ENCODE data around the gene SPON1.
"Not testable (repeated sequence)": the region's sequence is repeated elsewhere in the genome, so short reads cannot be mapped to it uniquely, and the experiment has no call there.

The SPON1 gene

DNA sequence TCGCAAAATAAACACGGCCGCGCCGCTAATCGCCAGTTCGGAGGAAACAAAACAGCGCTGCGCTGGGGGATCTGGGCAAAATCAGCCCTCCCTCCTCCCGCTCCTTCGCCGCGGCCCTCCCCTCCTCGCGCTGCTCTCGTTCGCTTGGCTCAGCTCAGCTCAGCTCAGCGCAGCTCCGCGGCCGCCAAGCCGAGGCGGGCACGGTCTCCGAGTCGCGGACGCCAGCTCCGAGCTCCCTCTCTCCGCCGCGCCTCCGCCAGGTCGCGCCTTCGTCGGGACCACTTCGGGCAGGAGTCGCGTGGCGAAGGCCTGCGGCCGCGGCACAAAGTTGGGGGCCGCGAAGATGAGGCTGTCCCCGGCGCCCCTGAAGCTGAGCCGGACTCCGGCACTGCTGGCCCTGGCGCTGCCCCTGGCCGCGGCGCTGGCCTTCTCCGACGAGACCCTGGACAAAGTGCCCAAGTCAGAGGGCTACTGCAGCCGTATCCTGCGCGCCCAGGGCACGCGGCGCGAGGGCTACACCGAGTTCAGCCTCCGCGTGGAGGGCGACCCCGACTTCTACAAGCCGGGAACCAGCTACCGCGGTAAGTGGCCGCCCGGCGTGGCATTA is at the start of gene SPON1:
Gene SPON1, plus strand, starts transcription at position 162 of the 607 bp plus-strand sequence. Its CDS starts 182 bp downstream, at position 344.
- DNase-seq: peak in 1 of 2 donors; percentile 27

DNA sequence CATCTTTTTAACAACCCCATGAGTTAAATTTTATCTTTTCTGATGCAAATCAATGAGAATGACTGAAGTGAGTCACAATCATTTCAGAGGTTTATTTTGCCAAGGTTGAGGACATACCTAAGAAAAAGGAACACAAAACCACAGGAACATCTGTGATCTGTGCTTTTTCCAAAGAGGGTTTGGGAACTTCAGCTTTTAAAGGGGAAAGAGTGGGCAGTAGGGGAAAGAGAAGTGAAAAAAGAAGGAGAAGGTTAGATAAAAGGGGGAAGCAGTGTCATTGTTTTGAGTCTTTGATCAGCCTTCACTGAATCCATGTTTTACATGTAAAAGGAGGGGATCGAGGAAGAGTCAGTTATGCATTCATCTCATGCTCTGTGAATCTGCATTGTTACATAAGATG is 45.3 kb upstream of the SPON1 start:
- no peak for DNase-seq

GRCh38 chr11:13917904-13918303 is 44.6 kb upstream of the SPON1 start:
- no peak for DNase-seq

DNA sequence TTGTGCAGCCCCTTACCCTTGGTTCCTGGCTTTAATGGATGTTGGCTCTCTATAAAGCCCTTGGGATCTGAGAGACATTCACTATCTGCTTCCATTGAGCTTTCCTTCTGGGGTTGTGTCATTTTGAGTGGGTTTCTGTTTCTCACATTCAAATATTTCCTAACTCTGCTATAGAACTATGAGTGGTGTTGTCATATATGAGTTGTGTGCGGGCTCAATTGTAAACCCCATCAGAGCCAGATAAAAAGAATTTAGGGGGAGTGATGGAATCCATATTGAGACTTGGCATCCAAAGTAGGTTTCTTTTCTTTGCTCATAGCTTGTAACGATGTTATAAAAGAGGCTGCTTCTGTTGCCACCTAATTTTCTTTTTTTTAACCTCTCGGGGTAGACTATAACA is 41.8 kb upstream of the SPON1 start:
- DNase-seq: no peak

GRCh38 chr11:13921545-13921944 is 41.0 kb upstream of the SPON1 start:
- no peak for DNase-seq

- no peak for DNase-seq
These were observed 39.3 kb upstream of the SPON1 start for GRCh38 chr11:13923182-13923581.

DNA sequence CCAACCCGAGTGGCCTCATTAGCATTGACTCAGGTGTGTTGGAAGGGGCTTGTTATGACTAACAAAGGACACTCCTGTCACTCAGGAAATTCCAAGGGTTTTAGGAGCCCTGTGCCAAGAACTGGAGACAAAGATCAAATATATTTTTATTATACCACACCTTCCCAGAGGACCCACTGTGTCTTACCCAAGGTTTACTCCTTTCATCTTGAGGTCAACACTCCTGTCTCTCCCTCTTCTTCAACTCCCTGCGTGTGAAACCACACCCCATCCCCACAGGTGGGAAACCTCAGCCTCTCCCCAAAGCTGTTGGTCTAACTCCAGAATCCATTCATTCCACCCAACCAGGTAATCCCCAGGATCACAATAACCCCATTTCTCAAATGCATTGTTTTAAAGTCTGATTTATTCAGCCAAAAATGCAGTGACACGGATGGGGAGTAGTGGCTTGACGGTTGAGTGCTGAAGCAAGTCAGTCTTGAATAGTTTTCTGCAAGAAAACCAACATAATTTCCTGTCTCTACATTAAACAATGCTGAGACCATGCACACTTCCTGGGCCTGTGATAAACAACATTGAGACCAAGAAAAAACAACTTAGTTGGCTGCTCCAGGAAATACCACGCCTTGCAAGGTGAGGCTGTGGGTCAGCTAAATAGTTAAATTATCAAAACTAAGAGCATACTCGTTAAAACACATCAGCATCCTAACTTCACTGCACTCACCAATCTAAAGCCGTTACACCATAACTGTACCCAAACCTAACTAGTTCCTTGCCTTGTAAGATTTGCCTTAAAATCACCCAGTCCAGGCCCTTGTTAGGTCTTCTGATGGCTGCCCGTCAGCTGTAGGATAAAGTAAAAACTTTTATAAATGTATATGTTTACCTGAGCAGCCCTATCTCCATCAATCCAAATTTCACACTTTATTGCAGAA is 38.5 kb upstream of the SPON1 start:
- DNase-seq: peak in 1 of 2 donors; percentile 44

DNA sequence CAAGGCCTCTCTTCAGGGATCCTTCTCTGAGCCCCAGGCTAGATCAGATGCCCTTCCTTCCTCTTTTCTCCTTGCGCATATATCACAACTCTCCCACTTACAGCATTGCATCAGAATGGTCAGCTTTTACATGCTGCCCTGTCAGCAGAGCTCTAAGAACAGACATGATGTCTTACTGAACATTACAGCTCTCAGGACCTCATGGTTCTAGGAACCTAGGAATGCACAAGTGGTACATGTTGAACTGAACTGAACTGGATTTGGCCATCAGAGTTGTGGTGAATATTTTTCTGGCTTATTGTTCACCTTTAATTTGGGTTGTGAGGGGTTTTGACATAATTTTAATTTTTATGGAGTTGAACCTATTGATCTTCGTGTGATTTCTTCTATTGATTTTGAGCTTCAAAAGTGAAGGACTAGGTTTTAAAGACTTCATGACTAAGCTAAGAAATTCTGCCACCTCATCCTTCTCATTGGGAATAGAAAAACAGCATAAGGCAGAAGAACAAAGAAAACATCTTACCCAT is 37.7 kb upstream of the SPON1 start:
- no peak for DNase-seq

GRCh38 chr11:13926366-13926765 is 36.2 kb upstream of the SPON1 start:
- DNase-seq: not testable (repeated sequence)

GRCh38 chr11:13926981-13927380 is 35.5 kb upstream of the SPON1 start:
- no peak for DNase-seq

- DNase-seq: no peak
These were observed 35.0 kb upstream of the SPON1 start for GRCh38 chr11:13927481-13927880.

DNA sequence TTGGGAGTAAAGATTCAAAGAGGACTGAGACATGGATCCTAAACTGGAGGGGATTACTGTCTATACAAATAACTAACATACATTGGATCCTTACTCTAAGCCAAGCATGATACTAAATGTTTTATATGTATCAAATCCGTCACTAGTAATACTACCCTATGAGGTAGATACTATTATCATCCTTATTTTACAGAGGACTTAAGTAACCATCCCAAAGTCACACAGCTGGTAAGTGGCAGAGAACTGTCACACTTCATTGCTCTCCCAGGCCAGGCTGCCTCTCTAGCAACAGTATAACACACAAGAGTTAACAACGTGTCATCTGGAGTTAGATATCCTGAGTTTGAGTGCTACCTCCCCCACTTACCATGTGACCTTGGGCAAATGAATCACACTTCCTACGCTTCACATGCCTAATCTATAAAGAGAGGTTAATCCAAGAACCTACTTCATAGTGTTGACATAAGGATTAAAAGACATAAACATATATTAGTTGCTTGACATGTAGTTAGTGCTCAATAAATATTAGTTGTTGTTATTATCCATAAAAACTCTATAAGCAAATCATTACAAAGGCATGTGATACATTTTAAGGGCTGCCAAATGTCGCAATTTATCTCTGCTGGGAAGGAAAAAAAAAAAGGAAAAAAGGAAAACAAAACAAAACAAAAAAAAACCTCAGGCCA is 33.8 kb upstream of the SPON1 start:
- no peak for DNase-seq

GRCh38 chr11:13929395-13929891 is 33.1 kb upstream of the SPON1 start:
- no peak for DNase-seq

- no peak for DNase-seq
These were observed 31.2 kb upstream of the SPON1 start for GRCh38 chr11:13931356-13931755.

- DNase-seq: not testable (repeated sequence)
These were observed 25.4 kb upstream of the SPON1 start for GRCh38 chr11:13937154-13937553.

- DNase-seq: peak; percentile 25 to 46
These were observed 23.7 kb upstream of the SPON1 start for GRCh38 chr11:13938829-13939228.

DNA sequence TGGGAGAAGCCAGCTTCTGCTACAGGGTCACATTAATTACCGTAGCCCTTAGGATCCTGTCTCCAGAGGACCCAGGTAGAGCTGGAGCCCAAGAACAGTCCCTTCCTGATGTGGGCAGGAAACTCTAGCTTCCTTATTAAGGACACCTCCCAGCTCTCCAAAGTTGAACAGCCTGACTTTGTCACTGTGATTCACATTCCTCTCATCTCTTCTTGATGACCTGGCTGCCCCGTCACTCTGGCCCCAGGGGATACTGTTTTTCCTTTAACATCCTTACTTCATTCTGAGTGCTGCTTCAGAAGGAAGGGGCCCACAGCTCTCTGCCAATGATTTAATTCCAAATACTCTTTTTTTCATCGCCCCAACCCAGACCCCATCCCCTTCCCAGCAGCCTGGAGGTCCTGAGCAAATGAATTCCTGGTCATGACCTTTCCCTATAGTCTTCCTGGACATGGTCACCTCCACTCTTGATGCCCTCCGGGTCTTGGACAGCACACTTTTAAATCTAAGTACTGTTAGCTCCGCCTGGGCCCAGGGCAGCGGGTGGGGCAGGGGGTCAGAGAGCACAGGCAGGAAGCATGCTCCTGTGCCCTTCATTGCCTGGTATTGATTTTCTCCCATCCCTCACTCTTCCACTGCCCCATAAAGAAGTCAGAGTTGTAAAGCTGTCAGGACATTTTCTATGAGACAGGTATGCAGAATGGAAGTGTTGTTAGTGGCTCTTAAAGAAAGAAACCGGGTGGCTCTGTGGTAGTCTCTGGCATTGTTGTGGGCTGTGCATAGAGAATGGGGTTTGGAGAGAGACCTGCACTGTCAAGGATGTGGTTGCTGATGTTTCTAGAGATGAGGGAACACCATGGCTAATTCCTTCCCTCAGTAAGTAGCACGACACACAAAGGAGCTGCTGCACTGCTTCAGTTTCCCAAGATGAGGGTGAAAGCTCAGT is 22.3 kb upstream of the SPON1 start:
- peak in 1 of 2 donors; percentile 51 for DNase-seq

DNA sequence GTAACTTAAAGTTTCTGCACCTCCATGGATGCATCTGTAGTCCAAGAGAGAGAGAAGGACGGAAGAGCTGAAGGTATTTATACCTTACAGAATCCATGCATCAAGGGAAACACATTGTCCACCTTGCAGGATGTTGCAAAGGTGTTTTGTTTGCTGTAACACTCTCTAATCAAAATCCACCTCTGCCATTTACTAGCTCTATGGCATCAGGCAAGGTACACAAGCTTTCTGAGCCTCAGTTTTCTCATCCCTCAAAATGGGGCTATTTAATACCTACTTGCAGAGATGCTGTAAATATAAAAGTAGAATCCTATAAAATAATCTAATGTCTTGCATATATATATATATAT is 21.6 kb upstream of the SPON1 start:
- DNase-seq: no peak

GRCh38 chr11:13941775-13942174 is 20.7 kb upstream of the SPON1 start:
- no peak for DNase-seq

DNA sequence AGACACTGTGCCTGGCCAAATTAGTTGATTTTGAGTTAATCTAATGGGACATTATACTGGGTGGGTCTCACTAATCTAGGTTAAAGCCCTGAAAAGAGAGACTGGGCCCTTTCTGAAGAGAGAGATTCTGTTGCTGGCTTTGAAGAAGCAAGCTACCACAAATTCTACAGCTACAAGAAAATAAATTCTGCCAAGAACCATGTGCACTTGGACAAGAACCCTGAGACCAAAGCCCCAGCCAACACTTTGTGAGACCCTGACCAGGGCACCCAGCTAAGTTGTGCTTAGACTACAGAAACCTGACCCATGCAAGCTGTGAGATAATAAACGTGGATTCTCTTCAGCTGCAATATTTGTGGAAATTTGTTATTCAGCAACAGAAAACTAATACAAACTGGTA is 20.1 kb upstream of the SPON1 start:
- no peak for DNase-seq

DNA sequence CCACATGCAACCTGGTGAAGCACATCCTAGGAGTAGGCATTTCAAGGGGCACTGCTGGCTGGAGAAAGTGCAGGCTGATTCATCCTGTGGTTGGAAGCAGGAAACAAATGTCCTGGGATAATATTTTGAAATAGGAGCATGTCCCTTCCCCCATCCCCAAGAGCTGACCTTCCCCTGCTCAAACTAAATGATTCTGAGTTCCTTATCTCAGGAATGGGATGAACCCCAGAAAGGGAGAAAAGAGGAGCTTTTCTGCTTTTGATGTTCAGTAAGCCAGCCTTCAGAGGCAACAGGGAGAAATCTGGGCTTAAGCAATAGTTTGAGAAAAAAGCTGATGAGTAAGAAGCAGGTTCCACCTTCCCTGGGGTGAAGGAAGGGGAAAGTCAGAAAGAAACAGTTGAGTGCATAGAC is 19.5 kb upstream of the SPON1 start:
- no peak for DNase-seq

- DNase-seq: no peak
These were observed 18.5 kb upstream of the SPON1 start for GRCh38 chr11:13944016-13944415.
